Activated CD4-positive, alpha-beta T cell treated with anti-CD3 and anti-CD28 coated beads, Interleukin-2, amount 50 U/mL, for 24 hours (primary cell): ENCODE results near the gene CHD9.
"Not testable (repeated sequence)": the region's sequence is repeated elsewhere in the genome, so short reads cannot be mapped to it uniquely, and the experiment has no call there.

Source experiments
- DNase-seq, 2 donors: peaks; one replicate each; pipeline ENCODE4 v3.0.0-alpha.2; 2020; ENCODE audit warnings: low read depth in 1 of 2, low spot score in 1 of 2

CHD9 gene

GRCh38 chr16:53054670-53055485 is at the start of gene CHD9:
Gene CHD9, plus strand, starts transcription at chr16:53054991. Its CDS starts 101,099 bp downstream, at chr16:53156090.
- DNase-seq: peak; percentile 57 to 64

GRCh38 chr16:53007095-53007494 is 47.7 kb upstream of the CHD9 start:
- DNase-seq: no peak

GRCh38 chr16:53014287-53014686 is 40.5 kb upstream of the CHD9 start:
- DNase-seq: no peak

GRCh38 chr16:53018834-53019416 is 35.9 kb upstream of the CHD9 start:
- DNase-seq: no peak

- DNase-seq: no peak
Observed at GRCh38 chr16:53022374-53022773, 32.4 kb upstream of the CHD9 start.

GRCh38 chr16:53024045-53024444 is 30.7 kb upstream of the CHD9 start:
- no peak for DNase-seq

GRCh38 chr16:53029971-53030370 is 24.8 kb upstream of the CHD9 start:
- DNase-seq: no peak

- no peak for DNase-seq
Observed at GRCh38 chr16:53031323-53031942, 23.4 kb upstream of the CHD9 start.

GRCh38 chr16:53034306-53034705 is 20.5 kb upstream of the CHD9 start:
- DNase-seq: no peak

GRCh38 chr16:53035176-53035942 is 19.4 kb upstream of the CHD9 start:
- DNase-seq: no peak

- no peak for DNase-seq
Observed at GRCh38 chr16:53036066-53036465, 18.7 kb upstream of the CHD9 start.

- not testable (repeated sequence) for DNase-seq
Observed at GRCh38 chr16:53036711-53037110, 18.1 kb upstream of the CHD9 start.

GRCh38 chr16:53040788-53041187 is 14.0 kb upstream of the CHD9 start:
- no peak for DNase-seq

GRCh38 chr16:53041320-53042051 is 13.3 kb upstream of the CHD9 start:
- no peak for DNase-seq

- DNase-seq: no peak
Observed at GRCh38 chr16:53042235-53042701, 12.5 kb upstream of the CHD9 start.

GRCh38 chr16:53043428-53043831 is 11.4 kb upstream of the CHD9 start:
- no peak for DNase-seq

GRCh38 chr16:53043986-53044601 is 10.7 kb upstream of the CHD9 start:
- no peak for DNase-seq

GRCh38 chr16:53045341-53046220 is 9.2 kb upstream of the CHD9 start:
- DNase-seq: no peak

- not testable (repeated sequence) for DNase-seq
Observed at GRCh38 chr16:53047515-53047914, 7.3 kb upstream of the CHD9 start.
